ENCODE measurements around the gene DNAH14.

DNA sequence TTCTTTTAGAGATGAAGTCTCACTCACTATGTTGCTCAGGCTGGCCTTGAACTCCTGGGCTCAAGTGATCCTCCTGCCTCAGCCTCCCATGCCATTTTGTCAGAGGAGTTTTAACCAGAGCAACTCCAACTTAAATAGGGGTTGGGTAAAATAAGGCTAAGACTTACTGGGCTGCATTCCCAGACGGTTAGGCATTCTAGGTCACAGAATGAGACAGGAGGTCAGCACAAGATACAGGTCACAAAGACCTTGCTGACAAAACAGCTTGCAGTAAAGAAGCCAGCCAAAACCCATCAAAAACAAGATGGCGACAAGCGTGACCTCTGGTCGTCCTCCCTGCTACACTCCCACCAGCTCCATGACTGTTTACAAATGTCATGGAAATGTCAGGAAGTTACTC lies 5.7 kb upstream of the DNAH14 start:
- TF ChIP-seq, protein P1, sequence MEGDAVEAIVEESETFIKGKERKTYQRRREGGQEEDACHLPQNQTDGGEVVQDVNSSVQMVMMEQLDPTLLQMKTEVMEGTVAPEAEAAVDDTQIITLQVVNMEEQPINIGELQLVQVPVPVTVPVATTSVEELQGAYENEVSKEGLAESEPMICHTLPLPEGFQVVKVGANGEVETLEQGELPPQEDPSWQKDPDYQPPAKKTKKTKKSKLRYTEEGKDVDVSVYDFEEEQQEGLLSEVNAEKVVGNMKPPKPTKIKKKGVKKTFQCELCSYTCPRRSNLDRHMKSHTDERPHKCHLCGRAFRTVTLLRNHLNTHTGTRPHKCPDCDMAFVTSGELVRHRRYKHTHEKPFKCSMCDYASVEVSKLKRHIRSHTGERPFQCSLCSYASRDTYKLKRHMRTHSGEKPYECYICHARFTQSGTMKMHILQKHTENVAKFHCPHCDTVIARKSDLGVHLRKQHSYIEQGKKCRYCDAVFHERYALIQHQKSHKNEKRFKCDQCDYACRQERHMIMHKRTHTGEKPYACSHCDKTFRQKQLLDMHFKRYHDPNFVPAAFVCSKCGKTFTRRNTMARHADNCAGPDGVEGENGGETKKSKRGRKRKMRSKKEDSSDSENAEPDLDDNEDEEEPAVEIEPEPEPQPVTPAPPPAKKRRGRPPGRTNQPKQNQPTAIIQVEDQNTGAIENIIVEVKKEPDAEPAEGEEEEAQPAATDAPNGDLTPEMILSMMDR (IDR thresholded peaks at IDR 0.05): no peak
- TF ChIP-seq EZH2 (IDR thresholded peaks at IDR 0.05; ENCODE audit: borderline replicate concordance, insufficient read depth, low read depth, low read length, poor library complexity, severe bottlenecking): no peak

Measured in B cell (primary cell).